ENCODE data around the gene EXOSC5. TPM values are rescaled to one million over a fixed set of nuclear protein-coding genes. Genes with fewer than 3 reads are reported as not detected.

Gene EXOSC5
- total RNA-seq, 1 experiment from 2014 or later: 58.7 TPM

- no peak overlapping the region for H3K4me3 Mint-ChIP-seq
Measured at GRCh38 chr19:41391618-41392017, 5.5 kb downstream of the EXOSC5 start.

More at GRCh38 chr19:41391618-41392017, 5.5 kb downstream of the EXOSC5 start:
- Histone ChIP-seq H2BK15ac (ENCODE audit: low read depth, low read length) (no peak overlapping the region), H3K9me3 (ENCODE audit: control insufficient read depth, low read depth, low read length) (no peaks in the 10 kb centered on the region), H4K91ac (ENCODE audit: insufficient read length, low read depth, low read length) (no peak overlapping the region), H3K4me1 (ENCODE audit: insufficient read depth, low read length) (no peaks in the 10 kb centered on the region), H2BK12ac (ENCODE audit: insufficient read length, low read depth, low read length) (no peak overlapping the region), H2AFZ (ENCODE audit: low read length) (no peak overlapping the region), H3K27ac (ENCODE audit: insufficient read length, low read depth, low read length) (no peak overlapping the region), H3K9ac (ENCODE audit: extremely low read depth, insufficient read length, low read length) (no peak overlapping the region), H2BK20ac (ENCODE audit: low read depth, low read length, poor library complexity, severe bottlenecking) (no peak overlapping the region), H3T11ph (ENCODE audit: low read length) (no peak overlapping the region), H3K23ac (ENCODE audit: insufficient read length, low read depth, low read length) (no peak overlapping the region), H3K4me2 (ENCODE audit: insufficient read depth, insufficient read length, low read length) (no peak overlapping the region), H3K23me2 (ENCODE audit: insufficient read length, low read depth, low read length, poor library complexity, severe bottlenecking) (no peaks in the 10 kb centered on the region), H3K4ac (ENCODE audit: low read depth, low read length) (no peak overlapping the region), H3K79me1 (ENCODE audit: insufficient read depth, low read depth, low read length, poor library complexity, severe bottlenecking) (no peaks in the 10 kb centered on the region), H4K20me1 (ENCODE audit: control insufficient read depth, insufficient read depth, insufficient read length) (no peaks in the 10 kb centered on the region), H4K5ac (ENCODE audit: insufficient read length, low read depth, low read length) (no peak overlapping the region), H3K14ac (ENCODE audit: insufficient read depth, low read length) (no peak overlapping the region), H3K27me3 (ENCODE audit: insufficient read depth, low read length) (no peaks in the 10 kb centered on the region), H3K79me2 (ENCODE audit: insufficient read depth, low read length) (no peaks in the 10 kb centered on the region), H2BK5ac (ENCODE audit: insufficient read length, low read length) (no peak overlapping the region), H2AK5ac (ENCODE audit: insufficient read length, low read length) (no peak overlapping the region), H2BK120ac (ENCODE audit: low read depth, low read length, poor library complexity, severe bottlenecking) (no peak overlapping the region), H4K8ac (replicated peaks; ENCODE audit: insufficient read length, low read depth, low read length) (no peak overlapping the region), H3K56ac (ENCODE audit: insufficient read length, low read depth, low read length) (no peak overlapping the region), H3K18ac (ENCODE audit: insufficient read length, low read depth, low read length) (no peak overlapping the region)
- Mint-ChIP-seq H3K9me3 (no peaks in the 10 kb centered on the region), H3K36me3 (ENCODE audit: insufficient read depth in 1 of 3, low read depth in 3 of 3) (peaks cover 2 to 62% (median 23%) of the 10 kb centered on the region in 3 experiments; a peak in 5 of 7 replicates), H3K27ac (no peak overlapping the region; a peak in 1 of 7 replicates), H3K4me1 (peaks cover 11% of the 10 kb centered on the region in 2 experiments), H3K27me3 (ENCODE audit: low read depth) (no peaks in the 10 kb centered on the region)
- TF ChIP-seq CTCF (conservative IDR thresholded peaks at IDR 0.05): no peak
- no CpG with 5 or more reads among the region's 11 CpGs for WGBS (ENCODE audit: extremely low coverage, insufficient read length, low lambda C conversion rate)
- no peak for DNase-seq
